ENCODE results near the gene ABCA13.

Gene ABCA13

GRCh38 chr7:48388911-48389310 lies 217.7 kb downstream of the ABCA13 start:
- Histone ChIP-seq H4K20me1 (ENCODE audit: control insufficient read depth, insufficient read depth, low read depth, low read length) (no peaks in the 10 kb centered on the region), H3K79me2 (ENCODE audit: control insufficient read depth, low read length) (no peaks in the 10 kb centered on the region), H3K27me3 (ENCODE audit: control insufficient read depth, low read length) (peaks cover 4% of the 10 kb centered on the region; the same call in 1 of the 2 replicates), H3K4me2 (ENCODE audit: low read length) (no peak overlapping the region), H3K36me3 (ENCODE audit: control insufficient read depth, low read length) (no peaks in the 10 kb centered on the region), H3K4me1 (ENCODE audit: control insufficient read depth, low read length) (no peaks in the 10 kb centered on the region), H3F3A (ENCODE audit: control insufficient read depth, insufficient read depth) (no peaks in the 10 kb centered on the region), H3K4me3 (ENCODE audit: low read length) (no peak overlapping the region), H3K9me2 (replicated peaks; ENCODE audit: control insufficient read depth, low read length) (no peaks in the 10 kb centered on the region), H3K27ac (ENCODE audit: low read depth, low read length) (no peak overlapping the region), H3K9me3 (ENCODE audit: control insufficient read depth, insufficient read depth, low read length) (no peaks in the 10 kb centered on the region)
- TF ChIP-seq, protein P1, sequence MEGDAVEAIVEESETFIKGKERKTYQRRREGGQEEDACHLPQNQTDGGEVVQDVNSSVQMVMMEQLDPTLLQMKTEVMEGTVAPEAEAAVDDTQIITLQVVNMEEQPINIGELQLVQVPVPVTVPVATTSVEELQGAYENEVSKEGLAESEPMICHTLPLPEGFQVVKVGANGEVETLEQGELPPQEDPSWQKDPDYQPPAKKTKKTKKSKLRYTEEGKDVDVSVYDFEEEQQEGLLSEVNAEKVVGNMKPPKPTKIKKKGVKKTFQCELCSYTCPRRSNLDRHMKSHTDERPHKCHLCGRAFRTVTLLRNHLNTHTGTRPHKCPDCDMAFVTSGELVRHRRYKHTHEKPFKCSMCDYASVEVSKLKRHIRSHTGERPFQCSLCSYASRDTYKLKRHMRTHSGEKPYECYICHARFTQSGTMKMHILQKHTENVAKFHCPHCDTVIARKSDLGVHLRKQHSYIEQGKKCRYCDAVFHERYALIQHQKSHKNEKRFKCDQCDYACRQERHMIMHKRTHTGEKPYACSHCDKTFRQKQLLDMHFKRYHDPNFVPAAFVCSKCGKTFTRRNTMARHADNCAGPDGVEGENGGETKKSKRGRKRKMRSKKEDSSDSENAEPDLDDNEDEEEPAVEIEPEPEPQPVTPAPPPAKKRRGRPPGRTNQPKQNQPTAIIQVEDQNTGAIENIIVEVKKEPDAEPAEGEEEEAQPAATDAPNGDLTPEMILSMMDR (IDR thresholded peaks at IDR 0.05; ENCODE audit: low read depth, low read length, poor library complexity, severe bottlenecking): no peak
- no peak for TF ChIP-seq EZH2phosphoT487 (IDR thresholded peaks at IDR 0.05; ENCODE audit: borderline replicate concordance, low read length)

DNA sequence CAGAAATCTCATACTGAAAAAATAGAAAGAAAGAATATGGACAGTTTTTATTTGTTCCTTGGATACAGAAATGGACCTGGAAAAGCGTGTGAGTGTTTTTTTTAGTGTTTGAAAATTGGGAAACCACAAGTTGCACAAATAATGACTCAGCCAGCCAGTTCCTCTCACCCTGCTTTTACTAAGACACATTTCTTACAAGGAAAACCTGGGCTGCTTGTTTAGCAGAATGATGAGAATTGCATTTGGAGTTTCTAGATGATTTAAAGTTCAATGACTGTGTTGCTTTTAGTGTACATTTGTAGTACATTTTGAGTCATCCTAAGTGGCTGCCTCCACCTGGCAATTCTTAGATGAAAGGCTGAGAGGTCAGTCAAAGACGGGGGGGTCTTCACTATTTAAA lies 218.7 kb downstream of the ABCA13 start:
- Histone ChIP-seq H4K20me1 (ENCODE audit: control insufficient read depth, insufficient read depth, low read depth, low read length) (no peaks in the 10 kb centered on the region), H3K79me2 (ENCODE audit: control insufficient read depth, low read length) (no peaks in the 10 kb centered on the region), H3K27ac (ENCODE audit: low read depth, low read length) (no peak overlapping the region), H3F3A (ENCODE audit: control insufficient read depth, insufficient read depth) (no peaks in the 10 kb centered on the region), H3K4me3 (ENCODE audit: low read length) (no peak overlapping the region), H3K4me2 (ENCODE audit: low read length) (no peak overlapping the region), H3K27me3 (ENCODE audit: control insufficient read depth, low read length) (peaks cover 4% of the 10 kb centered on the region; the same call in 1 of the 2 replicates), H3K36me3 (ENCODE audit: control insufficient read depth, low read length) (no peaks in the 10 kb centered on the region), H3K9me2 (replicated peaks; ENCODE audit: control insufficient read depth, low read length) (no peaks in the 10 kb centered on the region), H3K9me3 (ENCODE audit: control insufficient read depth, insufficient read depth, low read length) (no peaks in the 10 kb centered on the region), H3K4me1 (ENCODE audit: control insufficient read depth, low read length) (no peaks in the 10 kb centered on the region)
- TF ChIP-seq EZH2phosphoT487 (IDR thresholded peaks at IDR 0.05; ENCODE audit: borderline replicate concordance, low read length): no peak
- TF ChIP-seq, protein P1 (IDR thresholded peaks at IDR 0.05; ENCODE audit: low read depth, low read length, poor library complexity, severe bottlenecking): no peak

- no peak overlapping the region for H3K4me3 ChIP-seq (ENCODE audit: low read length)
- no peaks in the 10 kb centered on the region for H3K9me3 ChIP-seq (ENCODE audit: control insufficient read depth, insufficient read depth, low read length)
- no peaks in the 10 kb centered on the region for H4K20me1 ChIP-seq (ENCODE audit: control insufficient read depth, insufficient read depth, low read depth, low read length)
- H3K4me1 ChIP-seq (ENCODE audit: control insufficient read depth, low read length): no peaks in the 10 kb centered on the region
- H3K27ac ChIP-seq (ENCODE audit: low read depth, low read length): no peak overlapping the region
- no peak for TF ChIP-seq EZH2phosphoT487 (IDR thresholded peaks at IDR 0.05; ENCODE audit: borderline replicate concordance, low read length)
- TF ChIP-seq, protein P1 (IDR thresholded peaks at IDR 0.05; ENCODE audit: low read depth, low read length, poor library complexity, severe bottlenecking): no peak
- no peaks in the 10 kb centered on the region for H3K9me2 ChIP-seq (replicated peaks; ENCODE audit: control insufficient read depth, low read length)
- no peak overlapping the region for H3K4me2 ChIP-seq (ENCODE audit: low read length)
- H3K36me3 ChIP-seq (ENCODE audit: control insufficient read depth, low read length): no peaks in the 10 kb centered on the region
- peaks cover 4% of the 10 kb centered on the region; the same call in 1 of the 2 replicates for H3K27me3 ChIP-seq (ENCODE audit: control insufficient read depth, low read length)
- H3F3A ChIP-seq (ENCODE audit: control insufficient read depth, insufficient read depth): no peaks in the 10 kb centered on the region
- no peaks in the 10 kb centered on the region for H3K79me2 ChIP-seq (ENCODE audit: control insufficient read depth, low read length)
Measured at GRCh38 chr7:48390388-48391327, 219.4 kb downstream of the ABCA13 start.

All from DOHH2 (cell line).